Uterus (tissue), 4 donors: ENCODE results near the gene TMEM266. TPM values are rescaled to one million over a fixed set of nuclear protein-coding genes. Genes with fewer than 3 reads are reported as not detected.

Experiments used
- DNase-seq, 2 donors: peaks; one replicate each; pipeline ENCODE4 v3.0.0-alpha.2; 2019 to 2020
- H3K27ac ChIP-seq, 2 donors: fragments of 200-600 bp; sonication (generic); 1 replicate in 1 of 2; 2 replicates in 1 of 2; pipeline ENCODE4 v1.5.1; 2016 to 2018
- H3K27me3 ChIP-seq, 2 donors: fragments of 200-600 bp; sonication (generic); one replicate each; pipeline ENCODE4 v1.5.1; 2018 to 2019; ENCODE audit warnings: control low read depth in 1 of 2
- H3K36me3 ChIP-seq, 2 donors: fragments of 200-600 bp; sonication (generic); one replicate each; pipeline ENCODE4 v1.5.1; 2019; ENCODE audit warnings: control low read depth in 1 of 2
- H3K4me1 ChIP-seq, 2 donors: fragments of 200-600 bp; sonication (generic); one replicate each; pipeline ENCODE4 v1.5.1; 2018 to 2019; ENCODE audit warnings: control low read depth in 1 of 2
- H3K4me3 ChIP-seq, 2 donors: fragments of 200-600 bp; sonication (generic); 1 replicate in 1 of 2; 2 replicates in 1 of 2; pipeline ENCODE4 v1.5.1; 2018 to 2019; ENCODE audit warnings: mild to moderate bottlenecking in 1 of 2
- H3K9me3 ChIP-seq, 2 donors: fragments of 200-600 bp; sonication (generic); one replicate each; pipeline ENCODE4 v1.5.1; 2019; ENCODE audit warnings: control low read depth in 1 of 2
- CTCF ChIP-seq, 4 experiments: fragments of 200-600 bp in 2 of 4; fragments of 450-650 bp in 2 of 4; sonication (generic) in 2 of 4; IDR thresholded peaks; one replicate each; pipeline ENCODE4 v1.5.1; 2016 to 2019; ENCODE audit warnings: antibody characterized with exemption in 4 of 4, mild to moderate bottlenecking in 2 of 4, moderate library complexity in 1 of 4
- POLR2A ChIP-seq, 2 donors: fragments of 450-650 bp; IDR thresholded peaks; one replicate each; pipeline ENCODE4 v1.6.1; 2016; ENCODE audit warnings: antibody characterized with exemption in 2 of 2, mild to moderate bottlenecking in 1 of 2, moderate library complexity in 1 of 2
- intact Hi-C: fragments of 100-400 bp; cut with DNase I; formaldehyde crosslinking; loops from one replicate; pipeline ENCODE4 v1.15.1; 2023; ENCODE audit warnings: low total_unique reads
- total RNA-seq, 4 donors: library from RNA; depleted of rRNA in 3 of 4; stranded (reverse); fragments of >200 nt in 3 of 4; gene quantifications; one replicate each; pipeline versions ENCODE4 v1.1.0 to v1.2.4, GENCODE V29; 2014 to 2023
- donor health status: DM: yes; HTN: yes; CAD: no.

Gene TMEM266
- total RNA-seq, 4 donors from 2014 or later: 0.35 TPM; not detected in 3

GRCh38 chr15:76162784-76163456, 103.1 kb downstream of the TMEM266 start:
- no peaks in the 10 kb centered on the region for H3K9me3 ChIP-seq
- TF ChIP-seq POLR2A (IDR thresholded peaks at IDR 0.05) (no peak), CTCF (IDR thresholded peaks at IDR 0.05) (no peak)
- no peaks in the 10 kb centered on the region for H3K27me3 ChIP-seq
- peaks cover 0 to 4% of the 10 kb centered on the region in 2 donors for H3K4me1 ChIP-seq
- H3K27ac ChIP-seq: peak overlapping the region; percentile 30 to 33
- DNase-seq: no peak
- H3K4me3 ChIP-seq: no peak overlapping the region
- intact Hi-C loops: no loop called here
- no peaks in the 10 kb centered on the region for H3K36me3 ChIP-seq

- TF ChIP-seq POLR2A (IDR thresholded peaks at IDR 0.05) (no peak), CTCF (IDR thresholded peaks at IDR 0.05) (no peak)
- peak; percentile 43 to 82 for DNase-seq
- Histone ChIP-seq H3K4me3 (no peak overlapping the region), H3K27me3 (no peaks in the 10 kb centered on the region), H3K9me3 (no peaks in the 10 kb centered on the region), H3K4me1 (peaks cover 0 to 4% of the 10 kb centered on the region in 2 donors), H3K36me3 (no peaks in the 10 kb centered on the region), H3K27ac (peak overlapping the region in 1 of 2 donors; percentile 33)
- intact Hi-C loops: no loop called here
Observed at GRCh38 chr15:76163457-76164295, 103.9 kb downstream of the TMEM266 start.

GRCh38 chr15:76164602-76165001, 104.8 kb downstream of the TMEM266 start:
- DNase-seq: no peak
- Histone ChIP-seq H3K4me3 (no peak overlapping the region), H3K27me3 (no peaks in the 10 kb centered on the region)

GRCh38 chr15:76165951-76166350, 106.2 kb downstream of the TMEM266 start:
- no peaks in the 10 kb centered on the region for H3K27me3 ChIP-seq
- H3K27ac ChIP-seq: no peak overlapping the region
- intact Hi-C loops: no loop called here
- no peak for DNase-seq
- H3K4me3 ChIP-seq: no peak overlapping the region
- H3K9me3 ChIP-seq: no peaks in the 10 kb centered on the region
- H3K36me3 ChIP-seq: no peaks in the 10 kb centered on the region
- TF ChIP-seq CTCF (IDR thresholded peaks at IDR 0.05) (no peak), POLR2A (IDR thresholded peaks at IDR 0.05) (no peak)
- H3K4me1 ChIP-seq: peaks cover 0 to 4% of the 10 kb centered on the region in 2 donors

More at GRCh38 chr15:76164602-76165001, 104.8 kb downstream of the TMEM266 start:
- H3K9me3 ChIP-seq: no peaks in the 10 kb centered on the region
- H3K27ac ChIP-seq: no peak overlapping the region
- H3K4me1 ChIP-seq: peaks cover 0 to 4% of the 10 kb centered on the region in 2 donors
- intact Hi-C loops: no loop called here
- TF ChIP-seq CTCF (IDR thresholded peaks at IDR 0.05) (no peak), POLR2A (IDR thresholded peaks at IDR 0.05) (no peak)
- H3K36me3 ChIP-seq: no peaks in the 10 kb centered on the region
